HCT116 (cell line): ENCODE data around the gene TTBK1. TPM values are rescaled to one million over a fixed set of nuclear protein-coding genes. Genes with fewer than 3 reads are reported as not detected.

ENCODE experiments used
- ATAC-seq: fragments of 200-7000 bp; cut with Tn5 transposase; 2 replicates; pipeline ENCODE4 v1.9.1; 2020; ENCODE audit warnings: mild to moderate bottlenecking, moderate library complexity
- BruUV-seq: library from RNA; stranded (reverse); fragments of 400-500 nt; replicated peaks from 2 replicates; lab custom pipeline; 2021; lab: Mats Ljungman, UMichigan
- CTCF ChIA-PET: fragments of 300-600 bp; sonication (Branson Sonifier 250); formaldehyde crosslinking; loops from one replicate; lab custom pipeline; 2021; ENCODE audit warnings: antibody characterized with exemption; lab: Charles Lee
- POLR2A ChIA-PET: fragments of 300-600, 350-600 bp; sonication (Branson Sonifier 250); formaldehyde crosslinking; loops from one replicate; lab custom pipeline; 2021; ENCODE audit warnings: antibody characterized with exemption; lab: Charles Lee
- RAD21 ChIA-PET, 2 experiments: fragments of 300-600 bp; sonication (Branson Sonifier 250); formaldehyde crosslinking; loops; one replicate each; lab custom pipeline; 2023; ENCODE audit warnings: low total read pairs in 2 of 2; ENCODE audit not compliant: uncharacterized antibody in 2 of 2, unreplicated experiment in 2 of 2, low non-redundant PET in 1 of 2; lab: Charles Lee
- DNase-seq: peaks from one replicate; pipeline ENCODE4 v3.0.0-alpha.2; 2010; ENCODE audit warnings: low read depth, low spot score
- H2AFZ ChIP-seq: fragments of 200-600 bp; shearing (Covaris generic), sonication (generic); 2 replicates; pipeline ENCODE4 v1.6.1; 2017; ENCODE audit warnings: low read depth, mixed run types, mixed read lengths, antibody characterized with exemption, low read length; ENCODE audit not compliant: poor library complexity, severe bottlenecking
- H3K27ac ChIP-seq: 2 replicates; pipeline ENCODE4 v1.5.1; 2012; ENCODE audit warnings: low read depth, low read length
- H3K27me3 ChIP-seq: fragments of 200-600 bp; sonication (generic); 2 replicates; pipeline ENCODE4 v1.6.1; 2016; ENCODE audit warnings: mixed run types, low read length, mixed read lengths; ENCODE audit not compliant: insufficient read depth
- H3K36me3 ChIP-seq, 2 experiments: fragments of 200-500 bp in 1 of 2; fragments of 200-600 bp in 1 of 2; sonication (Bioruptor generic) in 1 of 2; sonication (generic) in 1 of 2; 2 replicates each; pipeline versions ENCODE4 v1.5.1 to v1.6.1; 2014 to 2016; ENCODE audit warnings: low read length in 2 of 2, inconsistent platforms in 1 of 2, mixed read lengths in 1 of 2, mixed run types in 1 of 2; ENCODE audit not compliant: insufficient read depth in 2 of 2, control insufficient read depth in 1 of 2
- H3K4me1 ChIP-seq, 2 experiments: fragments of 200-600 bp in 1 of 2; sonication (generic) in 1 of 2; 2 replicates each; pipeline versions ENCODE4 v1.5.1 to v1.6.1; 2012 to 2017; ENCODE audit warnings: low read length in 2 of 2, inconsistent platforms in 1 of 2, mild to moderate bottlenecking in 1 of 2, mixed read lengths in 1 of 2, mixed run types in 1 of 2, moderate library complexity in 1 of 2; ENCODE audit not compliant: insufficient read depth in 2 of 2, control insufficient read depth in 1 of 2
- H3K4me2 ChIP-seq: fragments of 200-600 bp; sonication (generic); 2 replicates; pipeline ENCODE4 v1.6.1; 2017; ENCODE audit warnings: mixed run types, low read length, mixed read lengths
- H3K4me3 ChIP-seq, 2 experiments: fragments of 200-600 bp in 1 of 2; sonication (generic) in 1 of 2; replicated peaks in 1 of 2; 2 replicates each; pipeline ENCODE4 v1.5.1; 2011 to 2016; ENCODE audit warnings: low read length in 2 of 2, control low read depth in 1 of 2, low read depth in 1 of 2, mild to moderate bottlenecking in 1 of 2, mixed read lengths in 1 of 2, mixed run types in 1 of 2
- H3K79me2 ChIP-seq: fragments of 200-600 bp; sonication (generic); 2 replicates; pipeline ENCODE4 v1.6.1; 2017; ENCODE audit warnings: mild to moderate bottlenecking, mixed run types, low read length, moderate library complexity, mixed read lengths; ENCODE audit not compliant: insufficient read depth
- H3K9ac ChIP-seq: fragments of 200-600 bp; sonication (generic); 2 replicates; pipeline ENCODE4 v1.6.1; 2016; ENCODE audit warnings: low read length, mixed read lengths
- H3K9me2 ChIP-seq: fragments of 200-600 bp; sonication (generic), shearing (Covaris generic); 2 replicates; pipeline ENCODE4 v1.6.1; 2017; ENCODE audit warnings: mixed run types, mild to moderate bottlenecking, moderate library complexity; ENCODE audit not compliant: insufficient read depth
- H3K9me3 ChIP-seq, 2 experiments: fragments of 200-500 bp in 1 of 2; fragments of 200-600 bp in 1 of 2; sonication (Bioruptor generic) in 1 of 2; sonication (generic) in 1 of 2; 2 replicates each; pipeline ENCODE4 v1.6.1; 2014 to 2017; ENCODE audit warnings: low read length in 2 of 2, mixed read lengths in 2 of 2, inconsistent platforms in 1 of 2, low read depth in 1 of 2, mild to moderate bottlenecking in 1 of 2, mixed run types in 1 of 2, moderate library complexity in 1 of 2; ENCODE audit not compliant: control insufficient read depth in 1 of 2, insufficient read depth in 1 of 2
- H4K20me1 ChIP-seq: fragments of 200-600 bp; sonication (generic), shearing (Covaris generic); 2 replicates; pipeline ENCODE4 v1.6.1; 2017; ENCODE audit warnings: mixed run types, mild to moderate bottlenecking, moderate library complexity; ENCODE audit not compliant: insufficient read depth
- CBX3 ChIP-seq: IDR thresholded peaks from 2 replicates; pipeline ENCODE4 v1.6.1; 2012; ENCODE audit warnings: low read depth
- CEBPB ChIP-seq: IDR thresholded peaks from 2 replicates; pipeline ENCODE4 v1.6.1; 2012; ENCODE audit warnings: low read depth
- JUND ChIP-seq: IDR thresholded peaks from 2 replicates; pipeline ENCODE4 v1.6.1; 2012
- RAD21 ChIP-seq: IDR thresholded peaks from 2 replicates; pipeline ENCODE4 v1.6.1; 2012; ENCODE audit warnings: low read depth, mild to moderate bottlenecking
- SIN3A ChIP-seq: IDR thresholded peaks from 2 replicates; pipeline ENCODE4 v1.6.1; 2012; ENCODE audit warnings: low read depth
- SRF ChIP-seq: IDR thresholded peaks from 2 replicates; pipeline ENCODE4 v1.6.1; 2012; ENCODE audit warnings: low read depth
- ZFX ChIP-seq: fragments of 450-650 bp; IDR thresholded peaks from 2 replicates; pipeline ENCODE4 v1.6.1; 2017
- intact Hi-C: fragments of 100-400 bp; cut with micrococcal nuclease; formaldehyde crosslinking; loops from 2 replicates; pipeline ENCODE4 v1.10.0; 2022
- total RNA-seq: library from RNA; stranded (reverse); gene quantifications from one replicate; pipeline ENCODE4 v1.2.1, GENCODE V29; 2021; ENCODE audit not compliant: unreplicated experiment
- TF ChIP-seq, protein P1 (sequence below): IDR thresholded peaks from 2 replicates; pipeline ENCODE4 v1.6.1; 2012

TTBK1 gene
- total RNA-seq, 1 experiment from 2014 or later: not detected

DNA sequence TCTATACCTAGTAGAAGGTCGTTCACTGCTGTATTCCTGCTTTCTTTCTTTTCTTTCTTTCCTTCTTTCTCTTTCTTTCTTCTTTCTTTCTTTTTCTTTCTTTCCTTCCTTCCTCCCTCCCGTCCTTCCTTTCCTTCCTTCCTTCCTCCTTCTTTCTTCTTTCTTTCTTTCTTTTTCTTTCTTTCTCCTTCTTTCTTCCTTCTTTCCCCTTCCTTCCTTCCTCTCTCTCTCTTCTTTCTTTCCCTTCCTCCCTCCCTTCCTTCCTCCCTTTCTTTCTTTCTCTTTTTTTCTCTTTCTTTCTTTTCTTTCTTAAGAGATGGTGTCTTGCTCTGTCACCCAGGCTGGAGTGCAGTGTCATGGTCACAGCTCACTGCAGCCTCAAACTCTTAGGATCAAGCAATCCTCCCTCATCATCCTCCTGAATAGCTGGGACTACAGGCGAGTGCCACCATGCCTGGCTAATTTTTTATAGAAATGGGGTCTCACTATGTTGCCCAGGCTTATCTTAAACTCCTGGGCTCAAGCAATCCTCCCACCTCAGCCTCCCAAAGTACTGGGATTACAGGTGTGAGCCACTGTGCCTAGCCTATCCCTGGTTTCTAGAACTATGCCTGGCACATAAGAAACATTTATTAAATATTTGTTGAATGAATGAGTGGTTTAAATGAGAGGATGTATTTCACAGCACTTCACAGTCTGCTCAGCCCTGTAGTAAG lies 11.4 kb upstream of the TTBK1 start:
- Histone ChIP-seq H3K9me2 (no peaks in the 10 kb centered on the region), H3K27me3 (no peaks in the 10 kb centered on the region), H3K9ac (no peak overlapping the region), H4K20me1 (no peaks in the 10 kb centered on the region), H3K27ac (no peak overlapping the region), H3K9me3 (no peaks in the 10 kb centered on the region), H3K4me1 (peaks cover 4 to 16% of the 10 kb centered on the region in 2 experiments; a peak in 3 of 4 replicates), H3K4me3 (no peak overlapping the region), H2AFZ (no peak overlapping the region), H3K36me3 (no peaks in the 10 kb centered on the region), H3K4me2 (no peak overlapping the region), H3K79me2 (peaks cover 21% of the 10 kb centered on the region)
- DNase-seq: no peak
- ChIA-PET RAD21 (no interaction called here), POLR2A (interaction anchor here (0.7 kb wide), 1 partner anchor 57 kb away, joined by 3 read pairs; no protein-coding TSS in a partner anchor), CTCF (no interaction called here)
- BruUV-seq: no TSS peak
- intact Hi-C loops: no loop called here
- ATAC-seq: no peak
- no peak for TF ChIP-seq ZFX
- TF ChIP-seq RAD21: no peak
- no peak for TF ChIP-seq SRF

DNA sequence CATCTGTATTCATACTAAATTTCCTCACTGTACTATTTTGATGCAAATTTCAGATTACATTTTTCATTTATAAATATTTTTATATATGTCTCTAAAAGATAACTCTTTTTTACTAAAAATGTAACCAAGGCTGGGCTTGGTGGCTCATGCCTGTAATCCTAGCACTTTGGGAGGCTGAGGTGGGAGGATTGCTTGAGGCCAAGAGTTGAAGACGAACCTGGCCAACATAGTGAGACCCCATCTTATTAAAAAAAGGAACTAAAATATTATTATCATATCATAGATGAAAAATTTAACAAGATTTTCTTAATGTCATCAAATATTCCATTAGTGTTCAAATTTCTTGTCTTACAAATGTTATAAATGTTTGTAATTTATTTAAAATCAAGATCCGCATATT lies 7.4 kb upstream of the TTBK1 start:
- Histone ChIP-seq H3K27me3 (no peaks in the 10 kb centered on the region), H2AFZ (no peak overlapping the region), H3K9me3 (no peaks in the 10 kb centered on the region)
- BruUV-seq: no TSS peak
- CTCF ChIA-PET: no interaction called here
- TF ChIP-seq SIN3A (no peak), CBX3 (no peak), RAD21 (no peak), SRF (no peak), CEBPB (no peak), ZFX (no peak), JUND (no peak)
- TF ChIP-seq, protein P1, sequence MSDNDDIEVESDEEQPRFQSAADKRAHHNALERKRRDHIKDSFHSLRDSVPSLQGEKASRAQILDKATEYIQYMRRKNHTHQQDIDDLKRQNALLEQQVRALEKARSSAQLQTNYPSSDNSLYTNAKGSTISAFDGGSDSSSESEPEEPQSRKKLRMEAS: no peak
- TF ChIP-seq, all 23 proteins: peak for 0
- no peak overlapping the region for H3K27ac ChIP-seq
- no peak overlapping the region for H3K9ac ChIP-seq
- H3K4me3 ChIP-seq: no peak overlapping the region
- no peaks in the 10 kb centered on the region for H3K79me2 ChIP-seq
- no peak overlapping the region for H3K4me2 ChIP-seq
- H3K4me1 ChIP-seq: no peaks in the 10 kb centered on the region
- POLR2A ChIA-PET: no interaction called here
- no peak for DNase-seq
- RAD21 ChIA-PET: no interaction called here
- intact Hi-C loops: no loop called here
- no peaks in the 10 kb centered on the region for H3K36me3 ChIP-seq
- no peak for ATAC-seq
- no peaks in the 10 kb centered on the region for H3K9me2 ChIP-seq
- no peaks in the 10 kb centered on the region for H4K20me1 ChIP-seq
